ENCODE results near the gene NSG1.
"Not testable (repeated sequence)": the region's sequence is repeated elsewhere in the genome, so short reads cannot be mapped to it uniquely, and the experiment has no call there.

Gene NSG1

DNA sequence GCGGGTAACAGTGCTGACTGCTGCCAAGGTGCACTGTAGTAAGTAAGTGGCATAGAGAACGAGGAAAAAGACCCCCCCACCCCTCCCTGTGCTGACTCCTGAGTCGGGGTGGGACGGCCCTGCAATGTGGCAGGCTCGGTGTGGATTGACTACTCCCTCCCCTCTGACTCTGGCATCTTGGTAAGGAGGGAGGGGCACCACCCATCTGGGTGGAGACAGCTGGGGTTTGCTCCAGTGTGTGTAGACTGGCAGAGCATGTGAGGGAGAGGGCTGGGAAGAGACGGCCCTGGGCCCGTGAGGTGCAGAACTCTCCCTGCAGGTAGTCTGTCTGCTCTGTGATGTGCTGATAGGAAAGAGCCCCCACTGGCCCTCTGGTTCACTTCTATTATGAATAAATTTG, 31.0 kb downstream of the NSG1 start:
- DNase-seq, result no peak

- DNase-seq, result no peak
These were observed 31.9 kb downstream of the NSG1 start for GRCh38 chr4:4418676-4419390.

- no peak for DNase-seq
These were observed 33.0 kb downstream of the NSG1 start for GRCh38 chr4:4419896-4420295.

- DNase-seq, result no peak
These were observed 33.5 kb downstream of the NSG1 start for GRCh38 chr4:4420421-4420820.

GRCh38 chr4:4421356-4421755, 34.5 kb downstream of the NSG1 start:
- DNase-seq, result no peak

GRCh38 chr4:4422117-4422516, 35.2 kb downstream of the NSG1 start:
- DNase-seq, result not testable (repeated sequence)

- no peak for DNase-seq
These were observed 36.1 kb downstream of the NSG1 start for GRCh38 chr4:4422856-4423499.

DNA sequence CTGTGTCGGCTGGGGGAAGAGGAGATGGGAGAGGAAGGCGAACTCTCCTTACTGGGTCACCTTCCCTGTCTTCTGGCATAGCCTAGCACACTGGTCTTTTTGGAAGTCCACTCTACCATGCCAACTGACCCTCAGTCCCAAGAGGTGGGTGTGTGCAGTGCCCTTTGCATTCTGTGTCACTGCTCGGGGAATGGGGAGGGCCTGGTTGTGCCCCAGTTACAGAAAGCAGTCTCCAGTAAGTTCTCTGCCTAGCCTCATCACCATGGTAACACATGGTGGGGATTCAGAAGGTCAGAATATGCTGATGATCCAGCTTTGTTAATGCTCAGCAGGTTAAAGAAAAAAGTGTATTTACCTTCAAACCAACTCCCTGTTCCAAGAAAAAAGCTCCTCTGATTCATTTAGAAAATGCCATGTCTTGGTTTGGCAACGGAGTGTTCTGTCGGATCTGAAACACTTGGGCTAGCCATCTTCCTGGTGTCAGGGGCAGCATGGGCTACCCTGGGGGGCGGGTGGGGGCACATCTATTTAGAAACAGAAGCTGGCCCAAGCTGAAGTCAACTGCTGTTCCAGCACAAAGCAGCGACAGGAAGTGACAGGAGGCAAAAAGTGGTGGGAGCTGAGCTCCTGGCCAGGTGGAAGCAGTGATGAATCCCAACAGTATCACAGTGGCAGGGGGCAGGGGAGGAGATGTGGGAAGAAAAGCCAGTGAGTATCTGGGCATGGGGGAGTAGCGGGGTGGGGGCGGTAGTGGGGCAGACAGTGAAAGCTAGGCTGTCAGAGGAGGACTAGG, 37.0 kb downstream of the NSG1 start:
- DNase-seq, result no peak

GRCh38 chr4:4424499-4425115, 37.7 kb downstream of the NSG1 start:
- DNase-seq, result no peak

DNA sequence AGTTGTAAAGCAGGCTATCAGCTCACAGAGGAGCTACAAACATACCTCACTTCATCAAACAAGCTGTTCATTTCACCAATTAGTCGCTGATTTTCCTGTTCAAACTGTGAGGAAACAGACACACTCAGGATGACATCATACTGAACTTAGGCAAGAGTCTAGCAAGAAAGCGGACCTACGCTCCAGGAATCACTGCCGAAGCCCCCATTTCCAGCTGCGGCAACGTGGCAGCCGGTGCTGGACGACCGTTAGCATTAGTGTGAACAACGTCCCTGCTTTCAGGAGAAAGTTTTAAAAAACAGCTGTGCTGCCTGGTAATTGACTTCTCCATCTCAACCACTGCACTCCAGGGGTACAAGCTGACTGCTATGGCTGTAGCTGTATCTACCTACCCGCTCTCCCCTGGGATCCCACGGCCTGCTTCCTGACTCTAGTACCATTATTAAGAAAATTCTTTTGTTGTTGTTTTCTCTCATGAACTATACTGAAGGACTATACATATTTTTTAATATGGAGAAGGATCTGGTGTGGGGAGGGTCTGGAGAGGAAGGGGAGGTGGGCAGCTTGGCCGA, 38.3 kb downstream of the NSG1 start:
- DNase-seq, result no peak

DNA sequence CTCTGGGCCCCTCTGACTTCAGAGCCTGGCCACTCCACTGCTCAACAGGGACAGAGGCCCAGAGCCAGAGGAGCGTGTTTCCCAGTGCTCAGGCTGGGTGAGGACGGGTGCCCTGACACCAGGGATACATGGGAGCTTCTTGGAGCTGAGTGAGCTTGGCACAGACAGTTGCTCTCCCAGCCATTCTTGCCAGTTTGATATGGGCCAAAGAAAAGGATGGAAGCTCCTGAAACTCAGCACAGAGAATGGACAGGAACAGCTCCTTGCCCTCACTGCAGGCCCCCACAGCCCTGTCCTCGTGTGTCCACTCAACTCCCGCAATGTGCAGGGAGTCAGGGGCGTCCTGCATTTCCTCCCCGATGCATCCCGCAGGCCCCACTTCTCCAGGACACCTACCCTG, 38.8 kb downstream of the NSG1 start:
- no peak for DNase-seq

DNA sequence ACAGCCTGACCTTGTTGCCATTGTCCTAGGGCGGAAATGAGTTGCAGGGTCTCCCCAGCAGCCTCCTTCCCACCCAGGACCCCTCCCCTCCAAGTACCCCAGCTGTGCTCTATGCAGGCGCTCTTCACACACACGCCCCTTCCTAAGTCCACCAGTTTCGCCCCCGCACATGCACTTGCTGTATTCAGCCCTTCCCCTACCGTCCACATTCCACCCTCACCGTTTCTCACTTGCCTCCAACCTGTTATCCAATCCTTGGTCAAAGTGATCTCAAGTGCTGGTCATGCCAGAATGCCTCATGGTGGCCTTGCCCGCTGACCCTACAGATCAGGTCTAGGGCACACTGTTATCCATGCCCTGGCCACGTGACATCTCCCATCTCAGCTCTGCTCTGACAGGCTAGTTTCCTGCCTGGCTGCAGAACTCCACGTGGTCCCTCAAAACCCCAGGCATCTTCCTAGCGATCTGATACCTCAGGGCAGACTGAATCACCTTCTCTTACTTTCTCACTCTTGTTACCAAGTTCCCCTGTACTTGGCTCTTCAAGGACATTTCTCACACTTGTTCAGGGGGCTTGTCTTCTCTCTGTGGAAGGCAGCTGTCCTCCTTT, 39.7 kb downstream of the NSG1 start:
- no peak for DNase-seq

- no peak for DNase-seq
These were observed 40.4 kb downstream of the NSG1 start for GRCh38 chr4:4427121-4427870.

DNA sequence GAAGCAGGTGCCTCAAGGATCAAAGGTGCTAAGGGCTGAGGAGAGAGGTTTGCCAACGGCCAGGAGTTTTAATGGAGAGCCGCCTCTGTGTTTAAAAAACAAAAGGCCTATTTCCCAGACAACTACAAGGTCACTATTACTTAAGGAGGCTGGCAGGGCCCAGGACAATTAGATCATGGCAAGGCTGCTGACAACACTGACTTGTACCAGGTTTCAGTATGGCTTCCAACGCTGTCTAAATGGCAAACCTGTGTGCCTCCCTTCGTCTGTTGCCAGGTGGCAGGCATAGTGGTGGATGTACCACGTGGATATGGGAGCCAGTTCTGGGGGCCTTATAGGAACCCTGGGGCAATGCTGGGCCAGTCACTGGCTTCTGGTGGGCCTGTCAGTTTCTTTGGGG, 41.0 kb downstream of the NSG1 start:
- no peak for DNase-seq

- no peak for DNase-seq
These were observed 42.3 kb downstream of the NSG1 start for GRCh38 chr4:4428966-4429875.

DNA sequence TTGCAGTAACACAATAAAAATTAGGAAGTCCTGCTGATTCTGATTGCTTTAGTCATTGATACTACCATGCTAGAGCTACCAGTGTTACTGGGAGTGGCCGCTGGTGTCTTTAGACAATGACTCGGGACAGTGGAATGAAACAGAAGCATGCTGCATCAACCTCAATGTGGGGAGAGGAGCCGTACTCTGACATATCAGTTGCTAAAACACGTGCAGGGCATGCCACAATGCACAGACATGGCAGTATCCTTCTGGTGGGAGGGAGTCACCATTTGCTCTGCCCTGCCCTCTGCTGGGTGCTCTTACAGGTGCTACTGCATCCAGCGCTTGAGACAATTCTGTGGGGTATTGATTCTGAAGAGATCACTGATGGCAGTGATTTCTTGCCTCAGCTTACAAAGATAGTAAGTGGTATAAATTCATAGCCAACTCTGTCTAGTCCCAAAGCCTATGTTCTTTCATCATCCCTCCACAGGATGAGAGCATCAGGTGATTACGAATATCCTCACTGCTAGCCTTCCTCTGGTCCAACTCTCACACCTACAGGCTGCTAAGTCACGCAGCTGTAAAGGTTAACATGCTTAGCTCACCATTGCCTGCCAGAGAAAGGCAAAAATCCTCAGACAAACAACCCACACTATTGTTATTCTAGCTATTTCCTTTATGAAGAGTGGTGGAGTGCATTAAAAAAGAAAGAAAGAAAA, 43.7 kb downstream of the NSG1 start:
- no peak for DNase-seq

GRCh38 chr4:4432341-4433125, 45.6 kb downstream of the NSG1 start:
- DNase-seq, result no peak

GRCh38 chr4:4433941-4434340, 47.0 kb downstream of the NSG1 start:
- no peak for DNase-seq

GRCh38 chr4:4436244-4436823, 49.4 kb downstream of the NSG1 start:
- no peak for DNase-seq

Data from NCI-H774 (cell line).